NCI-H82 treated with DMSO at 0.1 percent for 48 hours (cell line): ENCODE results near the gene TNFRSF25.
"Not testable (repeated sequence)": the region's sequence is repeated elsewhere in the genome, so short reads cannot be mapped to it uniquely, and the experiment has no call there.

Source experiments
- DNase-seq: peaks from one replicate; lab custom pipeline; 2025; ENCODE audit not compliant: unreplicated experiment; lab: John Stamatoyannopoulos, UW

Gene TNFRSF25

GRCh38 chr1:6502000-6502891, 36.3 kb upstream of the TNFRSF25 start:
- DNase-seq: no peak

GRCh38 chr1:6501279-6501813, 35.4 kb upstream of the TNFRSF25 start:
- no peak for DNase-seq

- no peak for DNase-seq
These were observed 34.7 kb upstream of the TNFRSF25 start for GRCh38 chr1:6500544-6501278.

DNA sequence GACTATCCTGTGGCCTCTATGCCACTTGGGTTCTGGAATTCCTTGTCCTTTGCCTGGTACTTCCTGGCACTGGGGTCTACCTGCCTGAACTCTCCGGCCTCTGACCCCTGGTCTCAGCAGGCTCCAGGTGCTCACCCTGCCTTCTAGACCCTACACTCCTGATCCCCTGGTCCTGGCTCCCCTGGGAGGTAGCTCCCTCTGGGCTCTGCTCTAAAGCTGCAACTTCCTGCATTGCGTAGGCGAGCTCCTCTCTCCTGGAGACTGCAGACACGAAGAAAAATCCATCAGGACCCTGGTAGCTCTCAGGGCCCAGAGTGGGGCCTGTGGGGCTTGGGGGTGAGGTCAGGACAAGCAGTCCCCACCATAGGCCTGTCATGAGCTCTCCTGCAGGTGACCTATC, 33.3 kb upstream of the TNFRSF25 start:
- DNase-seq: no peak

GRCh38 chr1:6498576-6499111, 32.7 kb upstream of the TNFRSF25 start:
- DNase-seq: no peak

DNA sequence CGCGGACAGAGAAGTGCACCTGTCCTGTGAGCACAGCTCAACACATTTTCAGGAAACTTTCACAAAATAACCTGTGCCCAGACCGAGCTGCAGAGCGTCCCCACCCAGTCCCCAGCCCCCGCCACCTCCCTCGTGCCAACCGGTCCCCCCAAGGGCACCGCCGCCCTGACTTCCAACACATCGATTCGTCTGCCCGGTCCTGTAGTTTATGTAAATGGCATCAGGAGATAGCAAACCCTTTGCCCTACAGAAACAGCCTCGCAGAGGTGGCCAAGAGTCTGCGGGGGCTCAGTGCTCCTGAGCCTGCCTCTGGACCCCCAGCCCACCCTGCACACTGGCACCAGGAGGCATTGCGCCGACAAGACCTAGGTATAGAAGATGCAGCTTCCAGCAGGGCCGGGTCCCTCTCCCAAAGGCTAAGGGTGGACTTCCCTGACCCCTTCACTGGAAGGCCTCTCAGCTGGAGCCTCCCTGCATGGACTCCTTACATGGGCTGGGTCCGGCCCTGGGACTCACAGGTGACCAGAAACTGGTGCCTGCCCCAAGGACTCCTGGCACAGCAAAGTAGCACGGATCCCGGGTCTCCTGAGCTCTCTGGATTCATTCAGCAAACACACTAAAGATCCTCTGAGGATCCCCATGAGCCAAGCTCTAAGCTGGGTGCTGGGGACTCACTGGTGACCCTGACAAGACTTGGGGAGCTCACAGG, 32.0 kb upstream of the TNFRSF25 start:
- DNase-seq: no peak

- no peak for DNase-seq
These were observed 31.4 kb upstream of the TNFRSF25 start for GRCh38 chr1:6497215-6497866.

GRCh38 chr1:6496890-6497214, 30.9 kb upstream of the TNFRSF25 start:
- DNase-seq: no peak

DNA sequence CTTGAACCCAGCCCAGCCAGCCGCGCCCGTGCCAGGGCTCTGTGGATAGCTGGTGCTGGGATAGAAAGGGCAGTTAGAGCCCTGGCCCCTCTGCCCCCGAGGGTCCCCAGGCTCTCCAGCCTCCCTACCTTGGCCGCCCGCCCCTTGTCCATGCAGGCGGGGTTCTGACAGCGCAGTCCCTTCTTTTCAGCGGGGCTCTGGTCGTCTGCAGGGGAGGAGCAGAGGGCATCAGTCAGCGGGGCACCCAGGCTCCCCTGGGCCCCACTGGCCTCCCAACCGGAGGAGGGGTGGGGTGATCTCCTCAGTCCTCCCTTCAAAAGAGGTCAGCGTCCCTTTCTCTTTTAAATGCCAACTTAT, 30.4 kb upstream of the TNFRSF25 start:
- no peak for DNase-seq

- DNase-seq: no peak
These were observed 29.8 kb upstream of the TNFRSF25 start for GRCh38 chr1:6495540-6496364.

GRCh38 chr1:6495041-6495441, 29.1 kb upstream of the TNFRSF25 start:
- no peak for DNase-seq

- DNase-seq: no peak
These were observed 28.7 kb upstream of the TNFRSF25 start for GRCh38 chr1:6494627-6495026.

GRCh38 chr1:6493834-6494223, 27.9 kb upstream of the TNFRSF25 start:
- DNase-seq: not testable (repeated sequence)

- no peak for DNase-seq
These were observed 26.0 kb upstream of the TNFRSF25 start for GRCh38 chr1:6491966-6492365.

DNA sequence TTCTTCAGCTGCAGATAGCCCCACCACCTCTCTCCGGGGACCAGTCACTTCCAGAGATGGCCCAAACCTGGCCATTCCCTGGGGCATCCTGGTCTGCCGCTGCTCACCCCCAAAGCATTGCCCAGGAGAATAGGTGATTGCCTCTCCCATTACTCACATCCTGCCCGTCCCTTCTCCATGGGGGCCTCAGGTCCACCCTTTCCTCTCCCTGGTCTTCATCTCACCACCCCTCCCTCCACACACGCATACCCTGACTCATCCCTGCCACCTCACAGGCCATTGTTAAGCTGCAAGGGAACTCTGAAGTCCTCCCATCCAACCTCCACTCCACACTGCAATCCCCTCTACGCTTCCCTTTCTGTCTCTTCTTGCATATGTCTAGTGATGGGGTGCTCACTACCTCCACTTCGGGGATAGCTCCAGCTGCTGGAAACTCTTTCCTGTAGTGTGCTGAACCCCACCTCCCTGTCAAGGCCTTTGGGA, 25.5 kb upstream of the TNFRSF25 start, which contains the start of gene PLEKHG5:
TSS of gene PLEKHG5 (minus strand) at position 188 of the 483 bp plus-strand sequence. CDS start 14,096 bp downstream, outside the sequence.
- no peak for DNase-seq

- DNase-seq: no peak
These were observed 25.1 kb upstream of the TNFRSF25 start for GRCh38 chr1:6491081-6491449.

GRCh38 chr1:6490181-6491080, 24.5 kb upstream of the TNFRSF25 start:
- no peak for DNase-seq

- DNase-seq: peak; percentile 51
These were observed 23.8 kb upstream of the TNFRSF25 start for GRCh38 chr1:6489799-6490180.

GRCh38 chr1:6489383-6489765, 23.4 kb upstream of the TNFRSF25 start:
- no peak for DNase-seq
